Measurements from ENCODE around the gene PRDM16.

GRCh38 chr1:3229081-3229725, 160.2 kb downstream of the PRDM16 start:
- TF ChIP-seq CTCF (tag by site-specific recombination; IDR thresholded peaks at IDR 0.05) (no peak), ZNF140 (tag by site-specific recombination; IDR thresholded peaks at IDR 0.05) (no peak), ATF2 (tag by site-specific recombination; IDR thresholded peaks at IDR 0.05; ENCODE audit: low read depth) (no peak)
